Glomerular visceral epithelial cell (primary cell): ENCODE measurements around the gene CLDN9.

Source experiments
- DNase-seq: peaks from one replicate; pipeline ENCODE4 v3.0.0-alpha.2; 2016; ENCODE audit errors: extremely low spot score

Gene CLDN9

GRCh38 chr16:2992383-2993081 is 20.2 kb upstream of the CLDN9 start:
- no peak for DNase-seq

GRCh38 chr16:2996298-2996697 is 16.4 kb upstream of the CLDN9 start:
- no peak for DNase-seq

- DNase-seq: no peak
These were observed 12.8 kb upstream of the CLDN9 start for GRCh38 chr16:2999929-3000328.

- DNase-seq: no peak
These were observed 12.2 kb upstream of the CLDN9 start for GRCh38 chr16:3000540-3000939.

GRCh38 chr16:3001316-3001715 is 11.4 kb upstream of the CLDN9 start:
- DNase-seq: no peak

- peak; percentile 98 for DNase-seq
These were observed 9.0 kb upstream of the CLDN9 start for GRCh38 chr16:3003582-3004270.

GRCh38 chr16:3004319-3004718 is 8.4 kb upstream of the CLDN9 start:
- DNase-seq: peak; percentile 36

- peak; percentile 34 for DNase-seq
These were observed 7.9 kb upstream of the CLDN9 start for GRCh38 chr16:3004781-3005284.

- DNase-seq: no peak
These were observed 5.4 kb upstream of the CLDN9 start for GRCh38 chr16:3007059-3007956.

GRCh38 chr16:3007957-3008689 is 4.6 kb upstream of the CLDN9 start:
- DNase-seq: no peak

GRCh38 chr16:3008690-3009037 is 4.1 kb upstream of the CLDN9 start:
- DNase-seq: no peak

GRCh38 chr16:3009568-3010390 is 2.9 kb upstream of the CLDN9 start:
- DNase-seq: no peak

- no peak for DNase-seq
These were observed 2.2 kb upstream of the CLDN9 start for GRCh38 chr16:3010510-3010909.

- DNase-seq: no peak
These were observed 477 bp upstream of the CLDN9 start for GRCh38 chr16:3012246-3012645.

GRCh38 chr16:3013491-3013951 is 798 bp downstream of the CLDN9 start:
- DNase-seq: no peak

GRCh38 chr16:3013998-3014690 is 1.4 kb downstream of the CLDN9 start:
- DNase-seq: no peak

- no peak for DNase-seq
These were observed 2.2 kb downstream of the CLDN9 start for GRCh38 chr16:3014971-3015370.

- DNase-seq: no peak
These were observed 3.3 kb downstream of the CLDN9 start for GRCh38 chr16:3015865-3016521.

- DNase-seq: no peak
These were observed 4.6 kb downstream of the CLDN9 start for GRCh38 chr16:3017344-3017743.
